CD14-positive monocyte (primary cell): Measurements from ENCODE around the gene FAAH2. TPM values are rescaled to one million over a fixed set of nuclear protein-coding genes. Genes with fewer than 3 reads are reported as not detected.

Source experiments
- DNase-seq, 3 donors: peaks; one replicate each; pipeline ENCODE4 v3.0.0-alpha.2; 2011 to 2022
- H2AFZ ChIP-seq: 2 replicates; pipeline ENCODE4 v1.6.0; 2012; ENCODE audit warnings: mild to moderate bottlenecking, low read depth, low read length, inconsistent platforms; ENCODE audit not compliant: insufficient read depth, poor library complexity, severe bottlenecking
- H3K27ac ChIP-seq, 2 donors: 1 replicate in 1 of 2; 2 replicates in 1 of 2; pipeline ENCODE4 v1.5.1; 2012 to 2013; ENCODE audit warnings: low read length in 2 of 2, control low read depth in 1 of 2, inconsistent platforms in 1 of 2, low read depth in 1 of 2, mild to moderate bottlenecking in 1 of 2
- H3K27me3 ChIP-seq, 2 donors: one replicate each; pipeline versions ENCODE4 v1.6.0 to v1.6.1; 2011 to 2013; ENCODE audit warnings: low read length in 2 of 2; ENCODE audit not compliant: control insufficient read depth in 2 of 2, insufficient read depth in 2 of 2
- H3K36me3 ChIP-seq, 2 donors: replicated peaks in 1 of 2; 1 replicate in 1 of 2; 2 replicates in 1 of 2; pipeline versions ENCODE4 v1.5.1 to v1.6.1; 2012 to 2013; ENCODE audit warnings: low read length in 2 of 2, control low read depth in 1 of 2, inconsistent platforms in 1 of 2, mild to moderate bottlenecking in 1 of 2; ENCODE audit not compliant: insufficient read depth in 2 of 2, control insufficient read depth in 1 of 2
- H3K4me1 ChIP-seq, 2 donors: 1 replicate in 1 of 2; 2 replicates in 1 of 2; pipeline versions ENCODE4 v1.5.1 to v1.6.1; 2012 to 2013; ENCODE audit warnings: low read length in 2 of 2, control low read depth in 1 of 2, inconsistent platforms in 1 of 2, mild to moderate bottlenecking in 1 of 2, moderate library complexity in 1 of 2; ENCODE audit not compliant: insufficient read depth in 2 of 2, control insufficient read depth in 1 of 2
- H3K4me2 ChIP-seq: replicated peaks from 2 replicates; pipeline ENCODE3; 2012; ENCODE audit warnings: low read length, moderate library complexity, mild to moderate bottlenecking; ENCODE audit not compliant: poor library complexity, severe bottlenecking; ENCODE audit errors: extremely low read depth
- H3K4me3 ChIP-seq, 3 experiments: fragments of 200-600 bp in 1 of 3; sonication (generic) in 1 of 3; replicated peaks in 1 of 3; 1 replicate in 2 of 3; 2 replicates in 1 of 3; pipeline ENCODE4 v1.5.1; 2011 to 2013; ENCODE audit warnings: low read length in 3 of 3, mild to moderate bottlenecking in 3 of 3, control low read depth in 2 of 3, low read depth in 2 of 3, inconsistent platforms in 1 of 3, moderate library complexity in 1 of 3
- H3K79me2 ChIP-seq: 2 replicates; pipeline ENCODE4 v1.6.0; 2012; ENCODE audit warnings: mild to moderate bottlenecking, control low read depth, inconsistent platforms, low read length, moderate library complexity; ENCODE audit not compliant: insufficient read depth
- H3K9ac ChIP-seq: 2 replicates; pipeline ENCODE4 v1.6.0; 2017; ENCODE audit warnings: low read length, mild to moderate bottlenecking; ENCODE audit not compliant: insufficient read depth, poor library complexity, severe bottlenecking
- H3K9me3 ChIP-seq, 2 donors: replicated peaks in 1 of 2; 1 replicate in 1 of 2; 2 replicates in 1 of 2; pipeline versions ENCODE4 v1.5.1 to v1.6.1; 2012 to 2013; ENCODE audit warnings: low read length in 2 of 2, control low read depth in 1 of 2; ENCODE audit not compliant: control insufficient read depth in 1 of 2, insufficient read depth in 1 of 2
- H4K20me1 ChIP-seq: 2 replicates; pipeline ENCODE4 v1.6.0; 2012; ENCODE audit warnings: mild to moderate bottlenecking, low read length, control low read depth, moderate library complexity; ENCODE audit not compliant: insufficient read depth
- H3K27ac Mint-ChIP-seq, 7 donors: one replicate each; pipeline ENCODE4 v1.8.0; 2020; ENCODE audit warnings: mild to moderate bottlenecking in 7 of 7, mixed read lengths in 7 of 7, moderate library complexity in 6 of 7, inconsistent platforms in 2 of 7
- H3K27me3 Mint-ChIP-seq, 3 donors: one replicate each; pipeline ENCODE4 v1.8.0; 2021 to 2022; ENCODE audit warnings: low read depth in 3 of 3, mild to moderate bottlenecking in 3 of 3, mixed read lengths in 3 of 3, moderate library complexity in 3 of 3, inconsistent platforms in 1 of 3
- H3K36me3 Mint-ChIP-seq, 2 donors: one replicate each; pipeline ENCODE4 v1.8.0; 2020; ENCODE audit warnings: mixed read lengths in 2 of 2, inconsistent platforms in 1 of 2, mild to moderate bottlenecking in 1 of 2
- H3K4me1 Mint-ChIP-seq: one replicate; pipeline ENCODE4 v1.8.0; 2020; ENCODE audit warnings: mild to moderate bottlenecking, mixed read lengths
- H3K4me3 Mint-ChIP-seq, 2 donors: one replicate each; pipeline ENCODE4 v1.8.0; 2020; ENCODE audit warnings: mild to moderate bottlenecking in 2 of 2, mixed read lengths in 2 of 2, moderate library complexity in 1 of 2
- H3K9me3 Mint-ChIP-seq, 7 donors: one replicate each; pipeline ENCODE4 v1.8.0; 2020 to 2022; ENCODE audit warnings: mixed read lengths in 7 of 7, mild to moderate bottlenecking in 6 of 7, moderate library complexity in 6 of 7, inconsistent platforms in 2 of 7
- CTCF ChIP-seq: fragments of 200-600 bp; IDR thresholded peaks from one replicate; pipeline ENCODE4 v1.8.0; 2022; ENCODE audit warnings: antibody characterized with exemption, mild to moderate bottlenecking
- WGBS: methylation state at CpG from one replicate; pipeline ENCODE4 v1.1.5; 2013; ENCODE audit warnings: missing lambda C conversion rate; ENCODE audit not compliant: insufficient coverage; 5-methylcytosine and 5-hydroxymethylcytosine counted together
- intact Hi-C, 2 donors: fragments of 100-400 bp; cut with micrococcal nuclease; formaldehyde crosslinking; loops; one replicate each; pipeline versions ENCODE4 v1.15.0 to v1.15.1; 2023
- polyA plus RNA-seq, 3 donors: library from polyadenylated mRNA; depleted of rRNA in 1 of 3; unstranded in 2 of 3; stranded (reverse) in 1 of 3; fragments of 300-500 nt in 2 of 3; fragments of >200 nt in 1 of 3; fragmentation: Illumina TruSeq in 2 of 3; gene quantifications; 1 replicate in 2 of 3; 2 replicates in 1 of 3; pipeline ENCODE4 v1.2.3, GENCODE V29; 2012 to 2021

The FAAH2 gene
- polyA plus RNA-seq, 3 donors, result not detected

GRCh38 chrX:57366430-57366829 is 79.9 kb downstream of the FAAH2 start:
- H3K27ac ChIP-seq, result no peak overlapping the region
- H4K20me1 ChIP-seq, result no peaks in the 10 kb centered on the region
- no peak for DNase-seq
- no peaks in the 10 kb centered on the region for H3K4me1 Mint-ChIP-seq
- no peaks in the 10 kb centered on the region for H3K27me3 ChIP-seq
- peaks cover 0 to 4% (median 0%) of the 10 kb centered on the region in 3 donors for H3K27me3 Mint-ChIP-seq
- peaks cover 0 to 5% (median 2%) of the 10 kb centered on the region in 7 donors for H3K9me3 Mint-ChIP-seq
- peaks cover 0 to 12% of the 10 kb centered on the region in 2 donors for H3K9me3 ChIP-seq
- intact Hi-C loops, result no loop called here
- 94% methylated on average over 3 of the region's 4 CpGs for WGBS
- no peak overlapping the region for H3K4me2 ChIP-seq
- no peak for TF ChIP-seq CTCF
- no peak overlapping the region for H2AFZ ChIP-seq
- no peaks in the 10 kb centered on the region for H3K36me3 Mint-ChIP-seq
- H3K4me3 Mint-ChIP-seq, result no peak overlapping the region
- no peaks in the 10 kb centered on the region for H3K79me2 ChIP-seq
- no peaks in the 10 kb centered on the region for H3K36me3 ChIP-seq
- no peak overlapping the region for H3K27ac Mint-ChIP-seq
- H3K4me1 ChIP-seq, result no peaks in the 10 kb centered on the region
- no peak overlapping the region for H3K4me3 ChIP-seq
- no peak overlapping the region for H3K9ac ChIP-seq

GRCh38 chrX:57367649-57368048 is 81.1 kb downstream of the FAAH2 start:
- Mint-ChIP-seq H3K9me3 (peaks cover 0 to 5% (median 0%) of the 10 kb centered on the region in 7 donors), H3K27ac (no peak overlapping the region), H3K4me1 (no peaks in the 10 kb centered on the region), H3K4me3 (no peak overlapping the region), H3K36me3 (no peaks in the 10 kb centered on the region), H3K27me3 (peaks cover 0 to 3% (median 0%) of the 10 kb centered on the region in 3 donors)
- DNase-seq, result no peak
- no peak overlapping the region for H3K4me2 ChIP-seq
- H2AFZ ChIP-seq, result no peak overlapping the region
- H3K79me2 ChIP-seq, result no peaks in the 10 kb centered on the region
- intact Hi-C loops, result no loop called here
- H3K9ac ChIP-seq, result no peak overlapping the region
- no peak for TF ChIP-seq CTCF
- H3K9me3 ChIP-seq, result peaks cover 0 to 12% of the 10 kb centered on the region in 2 donors
- no peaks in the 10 kb centered on the region for H3K27me3 ChIP-seq
- no peaks in the 10 kb centered on the region for H3K36me3 ChIP-seq
- WGBS, result 43% methylated on average over 1 of the region's 1 CpG
- no peaks in the 10 kb centered on the region for H4K20me1 ChIP-seq
- no peaks in the 10 kb centered on the region for H3K4me1 ChIP-seq
- H3K4me3 ChIP-seq, result no peak overlapping the region
- no peak overlapping the region for H3K27ac ChIP-seq
